K562 (cell line): Measurements from ENCODE around the gene MYO1A. TPM values are rescaled to one million over a fixed set of nuclear protein-coding genes. Genes with fewer than 3 reads are reported as not detected.

Experiments used
- RUNX1 ChIP-seq: sonication (generic); IDR thresholded peaks from 2 replicates; pipeline ENCODE4 v1.6.1; 2016; ENCODE audit warnings: antibody characterized with exemption, low read depth
- polyA plus RNA-seq, 8 experiments: library from polyadenylated mRNA; depleted of rRNA in 4 of 8; stranded (reverse) in 5 of 8; unstranded in 3 of 8; fragments of >200 nt; fragmentation: Nextera tagmentation in 2 of 8; fragmentation: Illumina TruSeq in 1 of 8; extraction: Ambion mirVana in 2 of 8; extraction: Trizol in 1 of 8; gene quantifications; 2 replicates each; pipeline versions ENCODE4 v1.2.1 to v1.2.3, GENCODE V29; 2011 to 2014; ENCODE audit warnings: inconsistent platforms in 1 of 8, missing spikeins in 1 of 8
- total RNA-seq, 7 experiments: library from RNA; depleted of rRNA in 6 of 7; stranded (reverse); fragments of >200 nt in 6 of 7; fragmentation: Illumina TruSeq in 2 of 7; extraction: Trizol in 2 of 7; gene quantifications; 2 replicates each; pipeline versions ENCODE4 v1.2.1 to v1.2.3, GENCODE V29; 2011 to 2021; ENCODE audit warnings: low replicate concordance in 1 of 7
- TF ChIP-seq, protein P1 (sequence below): sonication (generic); formaldehyde crosslinking; IDR thresholded peaks from 2 replicates; pipeline ENCODE4 v1.8.0; 2023; ENCODE audit warnings: missing genetic modification reagents, mild to moderate bottlenecking, borderline replicate concordance
- TF ChIP-seq, protein P2 (sequence below): fragments of 200-800 bp; sonication (Bioruptor generic); IDR thresholded peaks from 2 replicates; pipeline ENCODE4 v1.6.1; 2017; ENCODE audit warnings: missing genetic modification characterization, missing compliant biosample characterization

The MYO1A gene
- total and polyA plus RNA-seq, 9 of the 15 experiments (the other 6 are each of a cell fraction or from before 2014, with no cell fraction given): 0.03 to 0.29 (median 0.14) TPM; not detected in 2

DNA sequence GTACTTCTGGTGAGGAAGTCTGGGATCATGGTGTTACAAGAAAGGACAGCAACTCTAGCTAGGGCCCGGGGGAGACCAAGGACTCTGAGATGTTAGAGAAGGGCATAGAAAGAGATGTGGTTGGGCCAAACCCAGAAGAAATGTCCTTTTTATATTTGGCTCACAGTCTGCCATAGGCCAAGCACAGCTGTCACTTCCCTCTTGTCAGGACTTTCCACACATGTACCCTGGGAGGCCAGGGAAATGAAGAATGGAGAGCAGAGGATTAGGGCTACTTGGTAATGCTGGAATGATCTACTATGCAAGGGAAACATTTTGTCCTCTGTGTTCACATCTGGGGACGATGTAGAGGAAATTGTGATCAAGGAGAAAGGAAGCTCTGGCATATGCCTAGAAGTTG is 9.2 kb downstream of the MYO1A start (continued):
- TF ChIP-seq, protein P1, sequence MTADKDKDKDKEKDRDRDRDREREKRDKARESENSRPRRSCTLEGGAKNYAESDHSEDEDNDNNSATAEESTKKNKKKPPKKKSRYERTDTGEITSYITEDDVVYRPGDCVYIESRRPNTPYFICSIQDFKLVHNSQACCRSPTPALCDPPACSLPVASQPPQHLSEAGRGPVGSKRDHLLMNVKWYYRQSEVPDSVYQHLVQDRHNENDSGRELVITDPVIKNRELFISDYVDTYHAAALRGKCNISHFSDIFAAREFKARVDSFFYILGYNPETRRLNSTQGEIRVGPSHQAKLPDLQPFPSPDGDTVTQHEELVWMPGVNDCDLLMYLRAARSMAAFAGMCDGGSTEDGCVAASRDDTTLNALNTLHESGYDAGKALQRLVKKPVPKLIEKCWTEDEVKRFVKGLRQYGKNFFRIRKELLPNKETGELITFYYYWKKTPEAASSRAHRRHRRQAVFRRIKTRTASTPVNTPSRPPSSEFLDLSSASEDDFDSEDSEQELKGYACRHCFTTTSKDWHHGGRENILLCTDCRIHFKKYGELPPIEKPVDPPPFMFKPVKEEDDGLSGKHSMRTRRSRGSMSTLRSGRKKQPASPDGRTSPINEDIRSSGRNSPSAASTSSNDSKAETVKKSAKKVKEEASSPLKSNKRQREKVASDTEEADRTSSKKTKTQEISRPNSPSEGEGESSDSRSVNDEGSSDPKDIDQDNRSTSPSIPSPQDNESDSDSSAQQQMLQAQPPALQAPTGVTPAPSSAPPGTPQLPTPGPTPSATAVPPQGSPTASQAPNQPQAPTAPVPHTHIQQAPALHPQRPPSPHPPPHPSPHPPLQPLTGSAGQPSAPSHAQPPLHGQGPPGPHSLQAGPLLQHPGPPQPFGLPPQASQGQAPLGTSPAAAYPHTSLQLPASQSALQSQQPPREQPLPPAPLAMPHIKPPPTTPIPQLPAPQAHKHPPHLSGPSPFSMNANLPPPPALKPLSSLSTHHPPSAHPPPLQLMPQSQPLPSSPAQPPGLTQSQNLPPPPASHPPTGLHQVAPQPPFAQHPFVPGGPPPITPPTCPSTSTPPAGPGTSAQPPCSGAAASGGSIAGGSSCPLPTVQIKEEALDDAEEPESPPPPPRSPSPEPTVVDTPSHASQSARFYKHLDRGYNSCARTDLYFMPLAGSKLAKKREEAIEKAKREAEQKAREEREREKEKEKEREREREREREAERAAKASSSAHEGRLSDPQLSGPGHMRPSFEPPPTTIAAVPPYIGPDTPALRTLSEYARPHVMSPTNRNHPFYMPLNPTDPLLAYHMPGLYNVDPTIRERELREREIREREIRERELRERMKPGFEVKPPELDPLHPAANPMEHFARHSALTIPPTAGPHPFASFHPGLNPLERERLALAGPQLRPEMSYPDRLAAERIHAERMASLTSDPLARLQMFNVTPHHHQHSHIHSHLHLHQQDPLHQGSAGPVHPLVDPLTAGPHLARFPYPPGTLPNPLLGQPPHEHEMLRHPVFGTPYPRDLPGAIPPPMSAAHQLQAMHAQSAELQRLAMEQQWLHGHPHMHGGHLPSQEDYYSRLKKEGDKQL (CRISPR knock-in tag): no peak
- TF ChIP-seq, protein P2, sequence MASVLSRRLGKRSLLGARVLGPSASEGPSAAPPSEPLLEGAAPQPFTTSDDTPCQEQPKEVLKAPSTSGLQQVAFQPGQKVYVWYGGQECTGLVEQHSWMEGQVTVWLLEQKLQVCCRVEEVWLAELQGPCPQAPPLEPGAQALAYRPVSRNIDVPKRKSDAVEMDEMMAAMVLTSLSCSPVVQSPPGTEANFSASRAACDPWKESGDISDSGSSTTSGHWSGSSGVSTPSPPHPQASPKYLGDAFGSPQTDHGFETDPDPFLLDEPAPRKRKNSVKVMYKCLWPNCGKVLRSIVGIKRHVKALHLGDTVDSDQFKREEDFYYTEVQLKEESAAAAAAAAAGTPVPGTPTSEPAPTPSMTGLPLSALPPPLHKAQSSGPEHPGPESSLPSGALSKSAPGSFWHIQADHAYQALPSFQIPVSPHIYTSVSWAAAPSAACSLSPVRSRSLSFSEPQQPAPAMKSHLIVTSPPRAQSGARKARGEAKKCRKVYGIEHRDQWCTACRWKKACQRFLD (CRISPR knock-in tag): no peak
- TF ChIP-seq RUNX1: no peak
